Ovary (tissue), 3 donors: ENCODE data around the gene TPRG1.

Experiments
- CTCF ChIP-seq, 3 donors: fragments of 450-650 bp in 2 of 3; fragments of 200-600 bp in 1 of 3; IDR thresholded peaks; one replicate each; pipeline versions ENCODE4 v1.5.1 to v1.8.0; 2016 to 2022; ENCODE audit warnings: antibody characterized with exemption in 3 of 3, mild to moderate bottlenecking in 1 of 3
- EP300 ChIP-seq: sonication (generic); formaldehyde crosslinking; IDR thresholded peaks from one replicate; pipeline ENCODE4 v1.6.1; 2017; ENCODE audit warnings: antibody characterized with exemption
- POLR2A ChIP-seq: fragments of 450-650 bp; IDR thresholded peaks from one replicate; pipeline ENCODE4 v1.6.1; 2017; ENCODE audit warnings: antibody characterized with exemption, mild to moderate bottlenecking, moderate library complexity
- donor health status: DM: no; HTN: no; CAD: no.

- no peak for TF ChIP-seq CTCF (IDR thresholded peaks at IDR 0.05)
- no peak for TF ChIP-seq POLR2A
- no peak for TF ChIP-seq EP300
Observed at GRCh38 chr3:189188466-189188865, 16.7 kb downstream of the TPRG1 start.
